COLO829 (cell line): ENCODE results near the gene PPP6R1.
A peak's percentile ranks its signal among the peaks of the same experiment; 100 is the strongest.

Source experiments
- DNase-seq: peaks from one replicate; pipeline ENCODE4 v3.0.0; 2012; ENCODE audit warnings: low spot score

PPP6R1 gene, protein sequence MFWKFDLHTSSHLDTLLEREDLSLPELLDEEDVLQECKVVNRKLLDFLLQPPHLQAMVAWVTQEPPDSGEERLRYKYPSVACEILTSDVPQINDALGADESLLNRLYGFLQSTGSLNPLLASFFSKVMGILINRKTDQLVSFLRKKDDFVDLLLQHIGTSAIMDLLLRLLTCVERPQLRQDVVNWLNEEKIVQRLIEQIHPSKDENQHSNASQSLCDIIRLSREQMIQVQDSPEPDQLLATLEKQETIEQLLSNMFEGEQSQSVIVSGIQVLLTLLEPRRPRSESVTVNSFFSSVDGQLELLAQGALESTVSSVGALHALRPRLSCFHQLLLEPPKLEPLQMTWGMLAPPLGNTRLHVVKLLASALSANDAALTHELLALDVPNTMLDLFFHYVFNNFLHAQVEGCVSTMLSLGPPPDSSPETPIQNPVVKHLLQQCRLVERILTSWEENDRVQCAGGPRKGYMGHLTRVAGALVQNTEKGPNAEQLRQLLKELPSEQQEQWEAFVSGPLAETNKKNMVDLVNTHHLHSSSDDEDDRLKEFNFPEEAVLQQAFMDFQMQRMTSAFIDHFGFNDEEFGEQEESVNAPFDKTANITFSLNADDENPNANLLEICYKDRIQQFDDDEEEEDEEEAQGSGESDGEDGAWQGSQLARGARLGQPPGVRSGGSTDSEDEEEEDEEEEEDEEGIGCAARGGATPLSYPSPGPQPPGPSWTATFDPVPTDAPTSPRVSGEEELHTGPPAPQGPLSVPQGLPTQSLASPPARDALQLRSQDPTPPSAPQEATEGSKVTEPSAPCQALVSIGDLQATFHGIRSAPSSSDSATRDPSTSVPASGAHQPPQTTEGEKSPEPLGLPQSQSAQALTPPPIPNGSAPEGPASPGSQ

DNA sequence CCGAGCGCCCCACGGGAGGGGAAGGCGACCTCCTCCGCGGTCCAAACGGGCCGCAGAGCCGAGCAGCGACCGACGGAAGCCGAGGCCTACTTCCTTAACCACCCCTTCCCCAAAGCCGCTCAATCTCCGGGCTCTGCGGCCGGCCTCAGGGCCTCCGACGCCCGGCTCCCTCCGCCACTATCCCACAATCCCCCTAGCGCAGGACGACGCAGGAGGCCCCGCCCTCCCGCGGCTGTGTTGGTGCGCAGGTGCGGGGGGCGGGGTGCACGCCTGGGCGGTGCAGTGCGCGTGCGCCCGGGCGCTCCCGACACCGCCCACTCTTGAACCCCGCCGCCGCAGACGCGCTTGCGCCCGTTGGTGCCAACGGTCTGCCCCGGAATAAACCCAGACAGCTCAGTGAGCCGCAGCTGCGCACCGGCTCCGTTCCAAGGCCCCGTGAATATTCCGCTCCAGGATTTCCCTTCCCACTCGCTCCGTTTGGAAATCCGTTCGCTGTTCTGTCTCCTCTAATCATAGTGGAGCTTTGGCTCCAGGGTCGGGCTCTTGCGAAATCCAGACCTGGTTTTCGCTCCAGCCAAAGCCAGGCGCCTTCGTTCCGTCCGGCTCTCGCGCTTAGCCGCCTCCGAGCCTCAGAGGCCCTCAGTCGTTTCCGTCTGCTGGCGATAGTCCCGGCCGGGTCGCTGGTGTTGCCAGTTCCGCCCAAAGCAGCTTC, at the start of gene PPP6R1:
PPP6R1 (minus strand) TSS at position 190 of the 712 bp plus-strand sequence. CDS start 11,914 bp downstream, outside the sequence.
- peak; percentile 100 for DNase-seq

DNA sequence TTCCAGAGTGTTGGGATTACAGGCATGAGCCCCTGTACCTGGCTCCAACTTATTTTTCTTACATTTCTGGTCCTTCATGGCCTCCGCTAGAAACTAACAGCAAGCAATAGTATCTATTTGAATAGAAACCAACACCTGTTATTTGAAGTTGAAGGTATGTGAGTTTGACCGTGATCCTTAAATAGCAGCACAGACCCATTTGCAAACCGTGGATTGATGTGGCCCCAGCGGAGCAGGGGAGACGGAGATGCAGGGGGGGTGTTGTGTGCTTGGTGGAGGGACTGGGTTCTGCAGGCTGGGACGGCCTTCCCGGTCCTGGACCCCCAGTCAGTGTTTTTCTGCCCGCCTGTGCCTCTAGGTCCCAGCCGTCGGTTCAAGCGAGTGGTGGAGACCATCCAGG, 49.5 kb upstream of the PPP6R1 start:
- no peak for DNase-seq

DNA sequence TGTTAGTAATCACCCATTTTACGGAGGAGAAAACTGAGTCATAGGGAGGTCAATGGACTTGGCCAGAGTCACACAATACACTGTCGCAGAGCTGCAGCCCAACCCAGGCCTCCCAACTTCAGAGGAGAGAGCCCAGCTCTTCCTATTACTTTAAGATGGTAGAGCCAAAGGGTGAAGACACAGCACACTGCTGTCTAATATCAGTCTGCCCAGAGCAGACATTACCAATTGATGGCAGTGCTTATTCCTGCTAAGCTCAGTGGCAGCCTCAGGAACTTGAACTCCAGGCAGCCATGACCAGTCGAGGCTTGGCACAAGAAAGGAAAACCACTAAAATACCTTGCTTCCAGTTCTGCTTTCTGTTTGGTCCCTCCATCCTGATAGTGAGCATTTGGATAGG, 47.9 kb upstream of the PPP6R1 start:
- DNase-seq, result no peak

DNA sequence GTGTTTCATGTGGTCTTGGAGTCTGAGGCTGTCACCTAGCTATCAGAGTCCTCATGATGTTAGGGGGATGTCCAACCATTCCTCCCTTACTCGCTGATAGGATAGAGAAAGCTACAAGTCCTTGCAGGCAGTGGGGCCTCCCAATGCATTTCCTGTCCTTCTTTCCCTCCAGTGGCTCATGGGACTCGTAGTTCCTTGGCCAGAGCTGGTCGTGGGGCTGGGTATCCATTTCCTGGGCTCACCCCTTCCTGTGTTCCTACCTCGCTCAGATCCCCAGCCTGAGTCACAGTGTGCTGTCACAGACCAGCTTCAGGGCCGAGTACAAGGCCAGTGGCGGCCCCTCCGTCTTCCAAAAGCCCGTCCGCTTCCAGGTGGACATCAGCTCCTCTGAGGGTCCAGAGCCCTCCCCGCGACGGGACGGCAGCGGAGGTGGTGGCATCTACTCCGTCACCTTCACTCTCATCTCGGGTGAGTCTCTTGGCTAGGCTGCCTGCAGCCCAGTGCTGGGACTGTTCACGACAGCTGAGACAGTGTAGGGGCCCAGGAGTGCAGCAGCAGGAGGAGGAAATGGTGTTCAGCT, 47.3 kb upstream of the PPP6R1 start:
- no peak for DNase-seq

DNA sequence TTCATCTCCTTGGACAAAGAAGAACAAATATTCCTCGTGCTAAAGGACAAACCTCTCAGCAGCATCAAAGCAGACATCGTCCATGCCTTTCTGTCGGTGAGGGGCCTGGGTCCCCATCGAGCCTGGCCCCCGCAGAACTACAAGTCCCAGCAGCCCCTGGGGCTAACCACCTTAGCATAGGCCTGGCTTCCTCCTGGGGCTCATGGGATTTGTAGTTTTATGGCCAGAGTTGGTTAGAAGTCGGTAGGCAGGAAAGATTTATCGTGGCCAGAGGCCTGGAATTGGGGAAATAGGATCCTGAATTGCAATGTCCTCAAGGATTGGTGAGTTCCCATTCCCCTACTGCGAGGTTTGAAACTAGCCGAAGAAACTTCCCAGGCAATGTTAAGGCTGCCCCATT, 46.7 kb upstream of the PPP6R1 start:
- DNase-seq, result peak; percentile 53

DNA sequence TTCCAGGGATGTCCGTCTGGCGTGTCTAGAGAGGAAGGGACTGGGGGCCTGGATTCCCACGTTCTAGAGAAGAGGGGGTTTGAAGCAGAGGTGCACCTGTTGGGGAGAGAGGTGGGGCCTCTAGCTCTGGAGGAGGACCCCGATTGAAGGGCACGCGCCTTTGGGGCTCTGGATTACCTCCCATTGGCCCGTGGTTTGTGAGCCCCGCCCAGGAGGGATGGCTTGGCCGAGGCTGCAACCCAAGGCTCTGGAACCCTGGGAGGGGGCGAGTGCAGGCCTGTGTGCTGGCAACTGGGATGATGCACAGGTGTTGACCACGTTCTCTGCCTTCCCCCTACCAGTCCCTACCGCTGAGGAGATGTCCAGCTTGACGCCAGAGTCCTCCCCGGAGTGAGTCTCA, 46.2 kb upstream of the PPP6R1 start:
- no peak for DNase-seq

DNA sequence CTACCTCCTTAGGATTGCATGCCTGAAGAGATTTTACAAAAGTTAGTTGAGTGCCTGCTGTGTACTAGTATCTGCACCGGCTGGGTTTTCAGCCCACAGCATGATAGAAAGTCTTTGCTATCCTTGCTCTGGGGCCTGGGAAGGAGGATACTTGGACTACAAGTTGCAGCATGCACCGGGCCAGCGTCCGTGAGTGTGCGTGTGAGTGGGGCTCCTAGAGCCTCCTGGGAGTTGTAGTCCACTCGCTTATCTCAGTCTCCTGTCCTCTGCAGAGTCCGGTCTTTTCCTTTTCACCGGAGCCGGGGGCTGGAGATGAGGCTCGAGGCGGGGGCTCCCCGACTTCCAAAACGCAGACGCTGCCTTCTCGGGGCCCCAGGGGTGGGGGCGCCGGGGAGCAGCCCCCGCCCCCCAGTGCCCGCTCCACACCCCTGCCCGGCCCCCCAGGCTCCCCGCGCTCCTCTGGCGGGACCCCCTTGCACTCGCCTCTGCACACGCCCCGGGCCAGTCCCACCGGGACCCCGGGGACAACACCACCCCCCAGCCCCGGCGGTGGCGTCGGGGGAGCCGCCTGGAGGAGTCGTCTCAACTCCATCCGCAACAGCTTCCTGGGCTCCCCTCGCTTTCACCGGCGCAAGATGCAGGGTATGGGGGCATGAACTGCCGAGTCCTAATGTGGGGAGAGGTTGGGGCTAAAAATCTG, 45.6 kb upstream of the PPP6R1 start:
- peak; percentile 61 for DNase-seq

DNA sequence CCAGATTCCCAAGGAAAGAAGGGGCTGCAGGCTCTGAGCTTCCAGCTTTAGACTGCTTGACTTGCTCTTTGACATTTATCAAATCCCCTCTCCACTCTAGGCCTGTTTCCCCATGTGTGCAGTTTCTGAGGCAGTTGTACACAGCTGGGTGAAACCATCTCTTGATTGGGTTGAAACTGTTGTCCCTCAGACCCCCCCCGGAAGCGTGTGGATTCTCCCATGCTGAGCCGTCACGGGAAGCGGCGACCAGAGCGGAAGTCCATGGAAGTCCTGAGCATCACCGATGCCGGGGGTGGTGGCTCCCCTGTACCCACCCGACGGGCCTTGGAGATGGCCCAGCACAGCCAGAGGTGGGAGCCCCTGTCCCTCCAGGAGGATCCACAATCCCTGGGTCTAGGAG, 44.7 kb upstream of the PPP6R1 start:
- DNase-seq, result no peak

DNA sequence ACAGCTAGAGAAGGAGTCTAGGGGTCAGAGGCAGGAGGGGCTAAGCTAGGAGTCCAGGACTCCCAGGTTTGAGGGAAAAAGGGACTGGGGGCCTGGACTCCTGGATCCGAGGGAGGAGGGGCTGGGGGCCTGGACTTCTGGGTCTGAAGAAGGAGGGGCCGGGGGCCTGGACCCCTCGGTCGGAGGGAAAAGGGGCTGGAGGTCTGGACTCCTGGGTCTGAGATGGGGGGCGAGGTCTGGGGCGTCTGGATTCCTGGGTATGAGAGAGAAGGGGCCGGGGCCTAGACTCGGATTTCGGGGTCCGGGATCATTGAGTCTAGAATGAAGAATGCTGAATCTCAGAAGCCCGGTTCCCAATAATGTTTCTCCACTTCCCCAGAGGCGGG, 43.5 kb upstream of the PPP6R1 start:
- no peak for DNase-seq

DNA sequence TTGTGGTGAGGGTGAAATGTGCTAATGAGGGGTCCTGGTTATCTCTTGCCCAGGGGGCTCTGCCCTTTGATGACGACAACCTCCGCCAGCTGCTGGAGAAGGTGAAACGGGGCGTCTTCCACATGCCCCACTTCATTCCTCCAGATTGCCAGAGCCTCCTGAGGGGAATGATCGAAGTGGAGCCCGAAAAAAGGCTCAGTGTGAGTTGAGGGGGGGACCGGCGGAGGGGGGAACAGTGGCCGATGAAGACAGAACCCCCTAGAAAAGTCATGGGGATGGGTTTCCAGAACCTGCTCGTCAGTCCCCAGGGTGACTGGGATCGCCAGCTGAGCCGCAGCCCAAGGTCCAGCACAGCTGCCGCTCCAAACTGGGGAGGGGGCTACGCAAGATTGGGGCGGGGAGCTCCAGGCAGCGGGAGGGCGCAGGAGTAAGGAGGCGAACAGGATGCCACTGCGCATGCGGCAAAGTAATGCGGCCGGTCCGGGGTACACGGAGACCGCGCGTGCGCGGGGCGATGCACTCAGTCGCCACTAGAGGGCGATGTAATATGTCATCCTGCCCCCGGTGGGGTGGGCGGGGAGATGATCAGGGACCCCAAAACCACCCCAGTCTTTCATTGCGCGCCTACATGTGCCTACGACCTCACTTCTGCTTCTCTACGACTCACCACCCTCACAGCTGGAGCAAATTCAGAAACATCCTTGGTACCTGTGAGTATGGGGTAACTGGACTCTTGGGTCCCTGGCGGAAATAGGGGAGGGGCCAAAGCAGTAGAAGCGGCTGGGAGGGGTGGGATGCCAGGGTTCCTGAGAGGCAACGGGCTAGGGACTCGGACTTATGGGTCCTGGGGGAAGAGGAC, 42.9 kb upstream of the PPP6R1 start:
- DNase-seq, result peak; percentile 98

DNA sequence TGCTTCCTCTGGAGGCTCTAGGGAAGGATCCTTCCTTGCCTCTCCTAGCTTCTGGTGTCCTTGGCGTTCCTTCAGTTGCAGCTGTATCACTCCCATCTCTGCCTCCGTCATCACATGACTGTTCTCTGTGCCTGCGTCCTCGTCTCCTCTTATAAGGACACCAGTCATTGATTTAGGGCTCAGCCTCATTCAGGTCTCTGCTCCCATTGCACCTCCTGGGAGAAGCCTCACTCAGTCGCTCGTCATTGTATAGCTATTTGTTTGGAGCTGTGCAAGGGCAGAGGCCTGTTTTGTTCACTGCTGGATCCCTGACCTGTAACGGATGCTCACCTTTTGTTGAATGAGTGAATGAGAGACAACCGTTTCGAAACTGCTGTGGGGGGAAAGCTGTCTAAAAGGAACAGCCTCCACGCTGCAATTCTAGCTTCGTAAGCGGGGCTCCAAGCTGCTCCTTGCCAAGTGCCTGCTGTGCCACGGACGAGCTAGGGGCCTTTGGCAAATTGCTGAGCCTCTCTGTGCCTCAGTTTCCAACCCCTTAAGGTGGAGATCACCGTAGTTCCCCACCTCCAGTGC, 42.2 kb upstream of the PPP6R1 start:
- no peak for DNase-seq

DNA sequence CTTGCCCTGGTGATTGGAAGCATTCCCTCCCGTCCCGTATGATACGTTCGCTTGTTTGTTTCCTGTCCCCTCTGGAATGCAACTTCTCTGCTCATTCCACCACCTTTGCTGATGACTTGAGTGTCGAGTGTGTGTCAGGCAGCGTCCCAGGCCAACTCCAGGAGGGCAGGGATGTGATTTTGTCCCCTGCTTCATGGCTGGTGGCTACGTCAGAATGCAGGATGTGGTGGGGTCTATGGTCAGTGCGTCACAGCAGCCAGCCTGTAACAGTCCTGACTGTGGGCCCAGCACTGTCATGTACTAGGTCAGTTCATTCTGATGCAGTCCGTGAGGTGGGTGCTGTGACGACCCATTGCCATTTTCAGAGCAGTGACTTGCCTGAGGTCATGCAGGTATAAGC, 41.2 kb upstream of the PPP6R1 start:
- no peak for DNase-seq

DNA sequence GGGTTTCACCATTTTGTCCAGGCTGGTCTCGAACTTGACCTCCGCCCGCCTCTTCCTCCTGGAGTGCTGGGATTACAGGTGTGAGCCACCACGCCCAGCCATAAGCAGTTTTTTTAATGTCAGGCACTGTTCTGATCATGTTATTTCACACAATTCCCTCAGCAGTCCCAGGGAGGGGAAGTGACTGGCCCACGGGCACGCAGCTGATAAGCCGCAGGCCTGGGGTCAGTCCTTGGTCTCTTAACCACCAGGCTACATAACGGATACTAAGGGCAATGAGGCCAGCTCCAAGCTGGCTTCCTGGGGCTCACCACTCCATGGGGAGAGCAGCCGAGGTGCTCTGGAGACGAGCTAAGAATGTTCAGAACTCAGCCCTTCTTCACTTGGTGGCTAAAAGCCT, 38.5 kb upstream of the PPP6R1 start:
- DNase-seq, result no peak

DNA sequence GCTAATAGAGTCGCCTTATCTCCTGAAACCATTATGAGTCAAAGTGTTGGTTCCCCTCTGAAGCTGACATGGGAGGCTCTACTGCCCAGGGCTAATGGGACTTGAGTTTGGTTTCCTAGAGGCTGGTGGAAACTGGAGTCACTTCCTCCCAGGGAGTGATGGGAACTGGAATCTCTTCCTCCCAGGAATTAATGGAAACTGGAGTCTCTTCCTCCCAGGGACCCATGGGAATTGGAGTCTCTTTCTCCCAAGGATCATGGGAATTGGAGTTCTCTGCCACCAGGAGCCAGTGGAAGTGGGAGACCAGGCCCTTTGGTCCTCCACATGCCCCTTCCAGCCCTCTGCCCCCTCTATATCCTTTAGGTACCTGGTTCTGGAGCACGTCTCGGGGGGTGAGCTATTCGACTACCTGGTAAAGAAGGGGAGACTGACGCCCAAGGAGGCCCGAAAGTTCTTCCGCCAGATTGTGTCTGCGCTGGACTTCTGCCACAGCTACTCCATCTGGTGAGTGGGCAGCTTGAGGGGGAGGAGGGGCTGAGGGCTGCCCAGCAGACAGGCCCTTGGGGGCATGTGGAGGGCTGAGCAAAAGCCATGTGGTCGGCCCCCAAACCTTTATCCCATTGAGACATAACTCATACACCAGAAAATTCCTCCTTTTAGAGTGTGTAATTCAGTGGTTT, 30.4 kb upstream of the PPP6R1 start:
- no peak for DNase-seq

DNA sequence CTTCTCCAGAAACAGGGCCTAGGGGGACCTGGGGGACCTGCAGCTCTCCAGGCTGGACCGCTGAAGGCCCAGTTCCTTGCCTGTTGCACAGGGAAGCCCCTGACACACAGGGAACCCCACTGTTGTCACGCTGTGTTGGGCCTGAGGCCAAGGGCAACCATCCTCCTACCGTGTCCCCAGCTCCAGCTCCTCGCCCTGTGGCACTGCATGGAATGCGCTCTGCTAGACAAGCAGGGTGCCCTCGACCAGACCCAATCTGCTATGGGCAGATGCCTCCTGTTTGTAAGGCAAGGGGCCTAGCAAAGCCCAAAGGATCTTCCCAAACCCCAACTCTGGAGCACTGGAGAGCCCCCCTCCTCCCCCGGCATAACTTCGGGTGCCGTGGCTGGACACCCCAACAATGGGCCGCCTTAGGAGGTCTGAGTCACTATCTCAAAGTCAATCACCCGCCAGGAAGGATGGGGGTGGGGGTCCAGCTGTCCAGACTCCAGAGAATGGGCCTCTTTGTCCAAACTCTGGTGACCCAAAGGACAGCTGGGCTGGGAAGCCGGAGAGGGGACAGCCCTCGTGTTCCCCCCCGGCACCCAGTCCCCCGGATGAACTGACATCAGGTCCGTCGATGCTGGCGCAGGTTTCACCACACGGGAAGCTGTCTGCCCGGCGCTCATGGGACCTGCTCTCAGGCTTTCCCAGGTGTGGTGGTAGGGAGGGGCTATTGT, 28.7 kb upstream of the PPP6R1 start:
- DNase-seq, result no peak

DNA sequence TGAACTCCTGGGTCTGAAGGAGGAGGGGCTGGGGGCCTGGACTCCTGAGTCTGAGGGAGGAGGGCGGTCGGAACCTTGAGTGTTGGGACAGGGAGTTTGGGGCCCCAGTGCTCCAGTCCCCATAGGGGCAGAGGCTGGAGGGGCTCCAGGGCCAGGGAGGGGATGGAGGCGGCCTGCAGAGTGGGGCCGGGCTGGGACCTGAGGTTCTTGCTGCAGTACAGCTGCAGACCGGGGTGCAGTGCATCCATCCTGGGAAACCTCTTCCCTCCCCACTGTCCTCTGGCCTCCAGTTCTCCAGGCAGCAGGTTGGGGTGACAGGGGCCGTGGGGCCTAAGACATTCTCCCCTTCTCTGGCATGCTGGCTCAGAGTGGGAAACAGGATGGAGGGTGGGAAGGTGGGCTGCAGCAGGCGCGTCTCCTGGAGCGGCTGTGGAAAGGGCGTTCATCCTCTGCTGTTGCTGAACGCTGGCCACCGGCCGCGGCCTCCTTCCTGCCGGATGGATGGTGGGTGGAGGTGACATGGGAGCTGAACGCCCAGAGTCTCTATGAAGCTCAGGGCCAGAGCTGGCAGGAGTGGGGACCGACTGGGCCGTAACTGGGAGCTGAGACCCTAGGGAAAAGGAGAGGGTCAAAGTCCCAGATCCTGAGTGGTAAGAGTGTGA, 26.5 kb upstream of the PPP6R1 start:
- DNase-seq, result no peak

DNA sequence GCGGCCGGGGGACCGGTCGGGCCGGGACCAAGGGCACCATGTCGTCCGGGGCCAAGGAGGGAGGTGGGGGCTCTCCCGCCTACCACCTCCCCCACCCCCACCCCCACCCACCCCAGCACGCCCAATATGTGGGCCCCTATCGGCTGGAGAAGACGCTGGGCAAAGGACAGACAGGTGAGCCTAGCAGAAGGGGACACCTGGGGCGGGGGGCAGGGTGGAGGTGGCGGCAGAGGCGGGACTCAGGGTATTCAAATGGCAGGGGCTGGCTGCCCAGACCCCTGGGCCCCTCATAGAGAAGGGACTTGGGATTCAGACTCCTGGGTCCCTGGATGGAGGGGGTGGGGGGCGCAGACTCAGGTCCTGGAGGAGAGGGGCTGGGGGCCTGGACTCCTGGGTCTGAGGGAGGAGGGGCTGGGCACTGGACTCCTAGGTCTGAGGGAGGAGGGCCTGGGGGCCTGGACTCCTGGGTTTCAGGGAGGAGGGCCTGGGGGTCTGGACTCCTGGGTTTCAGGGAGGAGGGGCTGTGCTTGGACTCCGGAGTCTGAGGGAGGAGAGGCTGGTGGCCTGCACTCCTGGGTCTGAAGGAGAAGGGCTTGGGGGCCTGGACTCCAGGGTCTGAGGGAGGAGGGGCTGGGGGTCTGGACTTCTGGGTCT, 25.7 kb upstream of the PPP6R1 start:
- DNase-seq, result no peak
